ENCODE results near the gene ROR2.

GRCh38 chr9:91720751-91721705, 229.0 kb downstream of the ROR2 start:
- TF ChIP-seq CTCF (IDR thresholded peaks at IDR 0.05) (no peak), POLR2A (IDR thresholded peaks at IDR 0.05) (no peak)

All from thyroid gland (tissue), 4 donors.